SJCRH30 (cell line): Measurements from ENCODE around the gene PRSS27. TPM values are rescaled to one million over a fixed set of nuclear protein-coding genes. Genes with fewer than 3 reads are reported as not detected.

Experiments used
- DNase-seq, 2 experiments: peaks; one replicate each; pipeline ENCODE4 v3.0.0-alpha.2; 2015 to 2020
- H3K27ac ChIP-seq: fragments of 250-450 bp; sonication (Bioruptor Pico); 2 replicates; pipeline ENCODE4 v1.5.1; 2020; ENCODE audit warnings: mild to moderate bottlenecking, moderate library complexity
- H3K27me3 ChIP-seq: fragments of 250-450 bp; sonication (Bioruptor Pico); 2 replicates; pipeline ENCODE4 v1.5.1; 2020; ENCODE audit warnings: mild to moderate bottlenecking, moderate library complexity
- H3K36me3 ChIP-seq: fragments of 250-450 bp; sonication (Bioruptor Pico); 2 replicates; pipeline ENCODE4 v1.5.1; 2020; ENCODE audit warnings: mild to moderate bottlenecking, moderate library complexity
- H3K4me1 ChIP-seq: fragments of 250-450 bp; sonication (Bioruptor Pico); 2 replicates; pipeline ENCODE4 v1.5.1; 2020; ENCODE audit warnings: mild to moderate bottlenecking, moderate library complexity
- H3K4me3 ChIP-seq: fragments of 250-450 bp; sonication (Bioruptor Pico); 2 replicates; pipeline ENCODE4 v1.5.1; 2020; ENCODE audit warnings: mild to moderate bottlenecking, moderate library complexity
- H3K9me3 ChIP-seq: fragments of 250-450 bp; sonication (Bioruptor Pico); replicated peaks from 2 replicates; pipeline ENCODE4 v1.5.1; 2020; ENCODE audit warnings: mild to moderate bottlenecking, moderate library complexity
- total RNA-seq: library from RNA; depleted of rRNA; stranded (reverse); fragments of >200 nt; shearing (Covaris generic); gene quantifications from 2 replicates; pipeline ENCODE4 v1.2.3, GENCODE V29; 2014; rRNA removed

The PRSS27 gene
- 0.33 and 0.40 TPM in 2 replicates for total RNA-seq

DNA sequence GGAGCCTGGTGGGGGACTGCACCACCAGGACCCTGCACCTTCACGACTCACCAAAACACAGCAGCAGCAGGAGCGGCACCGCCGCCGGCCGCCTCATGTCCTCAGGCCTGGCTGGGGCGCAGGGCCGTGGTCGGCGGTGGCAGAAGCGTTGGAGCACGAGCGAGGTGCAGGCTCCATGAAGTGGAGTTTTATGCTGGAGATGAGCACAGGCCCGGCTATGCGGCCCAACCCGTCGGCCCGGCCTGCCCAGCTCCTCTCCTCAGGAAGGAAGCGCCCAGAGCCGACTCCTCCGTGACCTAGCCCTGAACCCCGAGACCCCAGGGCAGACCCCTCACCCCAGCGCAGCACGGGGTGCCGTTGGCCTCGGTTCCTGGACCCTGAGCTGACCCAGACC lies at the start of gene PRSS27:
TSS of gene PRSS27 (minus strand) at position 161 of the 394 bp plus-strand sequence. CDS start at position 97, 64 bp downstream.
- H3K4me3 ChIP-seq, result peak within 1 kb of the TSS; percentile 65
- peak within 1 kb of the TSS; percentile 49; the same call in 1 of the 2 replicates for H3K27ac ChIP-seq
- no peak for DNase-seq
- no peaks in the 10 kb centered on the region for H3K9me3 ChIP-seq
- H3K36me3 ChIP-seq, result no peaks in the 10 kb centered on the region
- no peaks in the 10 kb centered on the region; the same call in 1 of the 2 replicates for H3K27me3 ChIP-seq
- peaks cover 7% of the 10 kb centered on the region; the same call in 1 of the 2 replicates for H3K4me1 ChIP-seq

DNA sequence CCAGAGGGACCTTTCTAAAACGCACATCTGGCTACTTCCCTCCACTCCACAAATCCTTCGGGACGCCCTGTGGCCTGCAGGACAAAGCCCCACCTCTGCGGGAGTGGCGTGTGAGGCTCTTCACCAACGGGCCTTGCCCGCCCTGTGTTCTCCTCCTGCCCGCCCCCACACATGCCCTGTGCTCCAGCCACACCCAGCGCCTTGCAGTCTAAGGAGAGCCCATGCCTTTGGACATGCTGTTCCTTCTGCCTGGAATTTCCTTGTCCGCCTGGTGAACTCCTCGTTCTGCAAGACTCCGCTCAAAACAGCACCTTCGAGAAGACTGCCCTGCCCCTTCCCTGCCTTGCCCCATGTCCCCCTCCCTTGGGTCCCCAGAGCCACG lies 49.6 kb upstream of the PRSS27 start:
- Histone ChIP-seq H3K9me3 (no peaks in the 10 kb centered on the region), H3K4me3 (no peak overlapping the region), H3K27me3 (no peaks in the 10 kb centered on the region), H3K4me1 (peaks cover 6% of the 10 kb centered on the region; the same call in 1 of the 2 replicates), H3K36me3 (peaks cover 84% of the 10 kb centered on the region), H3K27ac (no peak overlapping the region)
- DNase-seq, result no peak

DNA sequence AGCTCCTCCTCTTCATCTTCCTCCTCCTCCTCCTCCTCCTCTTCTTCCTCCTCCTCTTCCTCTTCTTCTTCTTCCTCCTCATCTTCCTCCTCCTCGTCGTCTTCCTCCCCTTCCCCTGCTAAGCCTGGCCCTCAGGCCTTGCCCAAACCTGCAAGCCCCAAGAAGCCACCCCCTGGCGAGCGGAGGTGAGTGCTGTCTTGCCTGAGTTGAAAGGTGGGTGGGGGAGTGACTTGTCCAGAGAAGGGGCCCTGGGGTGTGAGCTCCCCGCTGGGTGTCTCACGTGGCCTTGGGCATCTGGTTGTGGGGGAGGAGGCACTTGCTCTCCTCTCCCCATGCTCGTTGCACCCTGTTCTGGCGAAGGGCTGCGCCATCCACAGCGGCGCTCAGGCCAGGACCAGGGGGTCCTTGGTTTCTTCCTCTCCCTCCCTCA lies 49.1 kb upstream of the PRSS27 start:
- Histone ChIP-seq H3K4me3 (no peak overlapping the region), H3K4me1 (peaks cover 3% of the 10 kb centered on the region; the same call in 1 of the 2 replicates), H3K27me3 (no peaks in the 10 kb centered on the region), H3K27ac (no peak overlapping the region), H3K9me3 (no peaks in the 10 kb centered on the region), H3K36me3 (peaks cover 87% of the 10 kb centered on the region)
- DNase-seq, result no peak

DNA sequence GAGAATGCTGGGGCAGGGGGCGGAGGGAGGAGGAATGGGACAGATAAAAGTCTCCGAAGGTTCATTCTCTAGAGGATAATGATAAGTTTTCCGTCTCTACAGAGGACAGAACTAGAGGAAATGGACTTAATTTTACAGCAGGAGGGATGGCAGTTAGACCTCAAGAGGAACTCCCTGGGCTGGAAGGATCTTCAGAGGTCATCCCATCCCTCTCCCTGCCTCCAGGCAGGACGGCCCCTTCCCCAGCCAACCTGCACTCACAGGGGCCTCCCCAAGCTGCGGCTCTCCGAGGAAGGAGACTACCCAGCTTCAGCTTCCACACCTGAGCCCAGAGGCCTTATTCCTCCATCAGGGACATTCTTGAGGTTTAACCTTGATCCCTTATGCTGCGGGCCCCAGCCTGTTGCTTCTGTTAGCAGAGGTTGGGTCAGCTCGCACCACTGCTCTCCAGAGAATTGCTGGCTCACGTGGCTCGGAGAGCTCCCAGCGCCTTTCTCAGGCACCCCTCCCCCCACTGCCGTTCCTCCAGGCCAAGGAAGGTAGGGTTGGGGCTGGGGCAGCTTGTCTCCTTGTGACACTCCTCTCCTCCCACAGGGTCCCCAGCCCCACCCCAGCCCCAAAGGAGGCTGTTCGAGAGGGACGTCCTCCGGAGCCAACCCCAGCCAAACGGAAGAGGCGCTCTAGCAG lies 48.5 kb upstream of the PRSS27 start:
- DNase-seq, result no peak
- no peaks in the 10 kb centered on the region for H3K9me3 ChIP-seq
- no peak overlapping the region for H3K4me3 ChIP-seq
- H3K27ac ChIP-seq, result no peak overlapping the region
- peaks cover 89% of the 10 kb centered on the region for H3K36me3 ChIP-seq
- no peaks in the 10 kb centered on the region for H3K27me3 ChIP-seq
- no peaks in the 10 kb centered on the region for H3K4me1 ChIP-seq

DNA sequence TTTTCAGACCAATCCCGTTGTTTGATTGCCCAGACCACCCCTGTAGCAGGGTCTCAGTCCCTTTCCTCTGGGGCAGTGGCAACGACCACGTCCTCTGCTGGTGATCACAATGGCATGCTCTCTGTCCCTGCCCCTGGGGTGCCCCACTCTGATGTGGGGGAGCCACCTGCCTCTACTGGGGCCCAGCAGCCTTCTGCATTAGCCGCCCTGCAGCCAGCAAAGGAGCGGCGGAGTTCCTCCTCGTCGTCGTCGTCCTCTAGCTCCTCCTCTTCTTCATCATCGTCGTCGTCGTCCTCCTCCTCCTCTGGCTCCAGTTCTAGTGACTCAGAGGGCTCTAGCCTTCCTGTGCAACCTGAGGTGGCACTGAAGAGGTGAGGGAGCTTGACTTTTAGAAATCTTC lies 47.9 kb upstream of the PRSS27 start:
- Histone ChIP-seq H3K9me3 (no peaks in the 10 kb centered on the region), H3K27me3 (no peaks in the 10 kb centered on the region), H3K27ac (no peak overlapping the region), H3K4me3 (no peak overlapping the region), H3K4me1 (no peaks in the 10 kb centered on the region), H3K36me3 (peaks cover 91% of the 10 kb centered on the region)
- DNase-seq, result no peak

GRCh38 chr16:2767140-2767731 lies 47.2 kb upstream of the PRSS27 start:
- H3K27me3 ChIP-seq, result no peaks in the 10 kb centered on the region
- H3K4me3 ChIP-seq, result no peak overlapping the region
- DNase-seq, result no peak
- no peaks in the 10 kb centered on the region for H3K4me1 ChIP-seq
- H3K36me3 ChIP-seq, result peaks cover 98% of the 10 kb centered on the region
- no peak overlapping the region for H3K27ac ChIP-seq
- H3K9me3 ChIP-seq, result no peaks in the 10 kb centered on the region

DNA sequence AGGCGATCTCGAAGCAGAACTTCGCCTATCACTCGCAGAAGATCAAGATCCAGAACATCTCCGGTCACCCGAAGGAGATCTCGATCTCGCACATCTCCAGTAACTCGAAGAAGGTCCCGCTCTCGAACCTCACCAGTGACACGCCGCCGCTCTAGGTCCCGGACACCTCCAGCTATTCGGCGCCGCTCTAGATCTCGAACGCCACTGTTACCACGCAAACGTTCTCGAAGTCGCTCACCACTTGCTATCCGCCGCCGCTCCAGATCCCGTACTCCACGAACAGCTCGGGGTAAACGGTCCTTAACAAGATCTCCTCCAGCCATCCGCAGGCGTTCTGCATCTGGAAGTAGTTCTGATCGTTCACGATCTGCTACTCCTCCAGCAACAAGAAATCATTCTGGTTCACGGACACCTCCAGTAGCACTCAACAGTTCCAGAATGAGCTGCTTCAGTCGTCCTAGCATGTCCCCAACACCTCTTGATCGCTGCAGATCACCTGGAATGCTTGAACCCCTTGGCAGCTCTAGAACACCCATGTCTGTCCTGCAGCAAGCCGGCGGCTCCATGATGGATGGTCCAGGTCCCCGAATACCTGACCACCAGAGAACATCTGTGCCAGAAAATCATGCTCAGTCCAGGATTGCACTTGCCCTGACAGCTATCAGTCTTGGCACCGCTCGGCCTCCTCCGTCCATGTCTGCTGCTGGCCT lies 46.6 kb upstream of the PRSS27 start:
- Histone ChIP-seq H3K4me3 (no peak overlapping the region), H3K36me3 (peaks cover 98% of the 10 kb centered on the region), H3K9me3 (no peaks in the 10 kb centered on the region), H3K27ac (no peak overlapping the region), H3K4me1 (no peaks in the 10 kb centered on the region), H3K27me3 (no peaks in the 10 kb centered on the region)
- DNase-seq, result no peak

DNA sequence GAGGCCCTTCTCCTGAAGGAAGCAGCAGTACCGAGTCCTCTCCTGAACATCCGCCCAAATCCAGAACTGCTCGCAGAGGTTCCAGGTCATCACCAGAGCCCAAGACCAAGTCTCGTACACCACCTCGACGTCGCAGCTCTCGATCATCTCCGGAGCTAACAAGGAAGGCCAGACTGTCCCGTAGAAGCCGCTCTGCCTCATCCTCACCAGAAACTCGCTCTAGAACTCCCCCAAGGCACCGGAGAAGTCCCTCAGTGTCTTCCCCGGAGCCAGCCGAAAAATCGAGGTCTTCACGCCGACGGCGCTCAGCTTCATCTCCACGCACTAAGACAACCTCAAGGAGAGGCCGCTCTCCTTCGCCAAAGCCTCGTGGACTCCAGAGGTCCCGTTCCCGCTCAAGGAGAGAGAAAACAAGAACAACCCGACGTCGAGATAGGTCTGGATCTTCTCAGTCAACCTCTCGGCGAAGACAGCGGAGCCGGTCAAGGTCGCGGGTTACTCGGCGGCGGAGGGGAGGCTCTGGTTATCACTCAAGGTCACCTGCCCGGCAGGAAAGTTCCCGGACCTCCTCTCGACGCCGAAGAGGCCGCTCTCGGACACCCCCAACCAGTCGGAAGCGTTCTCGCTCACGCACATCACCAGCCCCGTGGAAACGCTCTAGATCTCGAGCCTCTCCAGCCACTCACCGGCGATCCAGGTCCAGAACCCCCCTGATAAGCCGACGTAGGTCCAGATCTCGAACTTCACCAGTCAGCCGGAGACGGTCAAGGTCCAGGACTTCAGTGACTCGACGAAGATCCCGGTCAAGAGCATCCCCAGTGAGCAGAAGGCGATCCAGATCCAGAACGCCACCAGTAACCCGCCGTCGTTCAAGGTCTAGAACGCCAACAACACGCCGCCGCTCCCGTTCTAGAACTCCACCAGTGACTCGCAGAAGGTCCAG lies 45.7 kb upstream of the PRSS27 start:
- H3K27ac ChIP-seq, result no peak overlapping the region
- no peaks in the 10 kb centered on the region for H3K9me3 ChIP-seq
- no peaks in the 10 kb centered on the region for H3K27me3 ChIP-seq
- H3K4me1 ChIP-seq, result no peaks in the 10 kb centered on the region
- DNase-seq, result no peak
- peaks cover 100% of the 10 kb centered on the region for H3K36me3 ChIP-seq
- H3K4me3 ChIP-seq, result no peak overlapping the region

DNA sequence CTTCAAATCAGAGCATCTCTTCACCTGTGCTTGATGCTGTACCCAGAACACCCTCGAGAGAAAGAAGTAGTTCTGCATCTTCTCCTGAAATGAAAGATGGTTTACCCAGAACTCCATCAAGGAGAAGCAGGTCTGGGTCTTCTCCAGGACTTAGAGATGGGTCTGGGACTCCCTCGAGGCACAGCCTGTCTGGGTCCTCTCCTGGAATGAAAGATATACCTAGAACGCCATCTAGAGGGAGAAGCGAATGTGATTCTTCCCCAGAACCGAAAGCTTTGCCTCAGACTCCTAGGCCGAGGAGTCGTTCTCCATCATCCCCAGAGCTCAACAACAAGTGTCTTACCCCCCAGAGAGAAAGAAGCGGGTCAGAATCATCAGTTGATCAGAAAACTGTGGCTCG lies 44.7 kb upstream of the PRSS27 start:
- no peak for DNase-seq
- Histone ChIP-seq H3K9me3 (no peaks in the 10 kb centered on the region), H3K4me3 (no peak overlapping the region), H3K4me1 (no peaks in the 10 kb centered on the region), H3K27ac (no peak overlapping the region), H3K27me3 (no peaks in the 10 kb centered on the region), H3K36me3 (peaks cover 100% of the 10 kb centered on the region)

DNA sequence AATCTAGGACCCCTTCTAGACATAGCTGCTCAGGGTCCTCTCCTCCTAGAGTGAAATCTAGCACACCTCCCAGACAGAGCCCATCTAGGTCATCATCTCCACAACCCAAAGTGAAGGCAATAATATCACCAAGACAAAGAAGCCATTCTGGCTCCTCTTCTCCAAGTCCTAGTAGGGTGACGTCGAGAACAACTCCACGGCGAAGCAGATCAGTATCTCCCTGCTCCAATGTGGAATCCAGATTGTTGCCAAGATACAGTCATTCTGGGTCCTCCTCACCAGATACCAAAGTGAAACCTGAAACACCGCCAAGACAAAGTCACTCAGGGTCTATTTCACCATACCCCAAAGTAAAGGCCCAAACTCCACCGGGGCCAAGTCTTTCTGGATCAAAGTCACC lies 43.1 kb upstream of the PRSS27 start:
- H3K9me3 ChIP-seq, result no peaks in the 10 kb centered on the region
- DNase-seq, result no peak

DNA sequence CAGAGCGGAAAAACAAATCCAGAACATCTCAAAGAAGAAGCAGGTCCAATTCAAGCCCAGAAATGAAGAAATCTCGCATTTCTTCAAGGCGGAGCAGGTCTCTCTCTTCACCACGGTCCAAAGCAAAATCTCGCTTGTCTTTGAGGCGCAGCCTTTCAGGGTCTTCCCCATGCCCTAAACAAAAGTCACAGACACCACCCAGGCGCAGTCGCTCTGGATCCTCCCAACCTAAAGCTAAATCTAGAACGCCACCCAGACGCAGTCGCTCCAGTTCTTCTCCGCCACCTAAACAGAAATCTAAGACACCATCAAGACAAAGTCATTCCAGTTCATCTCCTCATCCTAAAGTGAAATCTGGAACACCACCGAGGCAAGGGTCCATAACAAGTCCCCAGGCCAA lies 42.7 kb upstream of the PRSS27 start:
- H3K4me1 ChIP-seq, result no peaks in the 10 kb centered on the region
- no peaks in the 10 kb centered on the region for H3K27me3 ChIP-seq
- no peaks in the 10 kb centered on the region for H3K9me3 ChIP-seq
- peaks cover 100% of the 10 kb centered on the region for H3K36me3 ChIP-seq
- H3K27ac ChIP-seq, result no peak overlapping the region
- no peak overlapping the region for H3K4me3 ChIP-seq
- no peak for DNase-seq

More for the DNA sequence above, 43.1 kb upstream of the PRSS27 start:
- Histone ChIP-seq H3K27me3 (no peaks in the 10 kb centered on the region), H3K36me3 (peaks cover 100% of the 10 kb centered on the region), H3K4me1 (no peaks in the 10 kb centered on the region), H3K27ac (no peak overlapping the region), H3K4me3 (no peak overlapping the region)

DNA sequence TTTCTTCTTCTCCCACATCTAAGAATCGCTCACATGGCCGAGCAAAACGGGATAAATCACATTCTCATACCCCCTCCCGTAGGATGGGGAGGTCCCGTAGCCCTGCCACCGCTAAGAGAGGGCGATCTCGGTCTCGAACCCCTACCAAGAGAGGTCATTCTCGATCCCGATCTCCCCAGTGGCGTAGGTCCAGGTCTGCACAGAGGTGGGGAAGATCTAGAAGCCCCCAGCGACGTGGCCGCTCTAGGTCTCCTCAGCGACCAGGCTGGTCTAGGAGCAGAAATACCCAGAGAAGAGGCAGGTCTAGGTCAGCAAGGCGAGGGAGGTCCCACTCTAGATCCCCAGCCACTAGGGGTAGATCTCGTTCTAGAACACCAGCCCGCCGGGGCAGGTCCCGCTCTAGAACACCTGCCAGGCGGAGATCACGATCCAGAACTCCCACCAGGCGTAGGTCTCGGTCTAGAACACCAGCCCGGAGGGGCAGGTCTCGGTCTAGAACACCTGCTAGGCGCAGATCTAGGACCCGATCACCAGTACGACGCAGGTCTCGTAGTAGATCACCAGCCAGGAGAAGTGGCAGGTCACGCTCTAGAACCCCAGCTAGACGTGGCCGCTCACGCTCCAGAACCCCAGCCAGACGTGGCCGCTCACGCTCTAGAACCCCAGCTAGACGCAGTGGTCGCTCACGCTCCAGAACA lies 42.0 kb upstream of the PRSS27 start:
- Histone ChIP-seq H3K9me3 (no peaks in the 10 kb centered on the region), H3K36me3 (peaks cover 100% of the 10 kb centered on the region), H3K4me3 (no peak overlapping the region), H3K27me3 (no peaks in the 10 kb centered on the region), H3K27ac (no peak overlapping the region), H3K4me1 (no peaks in the 10 kb centered on the region)
- no peak for DNase-seq

DNA sequence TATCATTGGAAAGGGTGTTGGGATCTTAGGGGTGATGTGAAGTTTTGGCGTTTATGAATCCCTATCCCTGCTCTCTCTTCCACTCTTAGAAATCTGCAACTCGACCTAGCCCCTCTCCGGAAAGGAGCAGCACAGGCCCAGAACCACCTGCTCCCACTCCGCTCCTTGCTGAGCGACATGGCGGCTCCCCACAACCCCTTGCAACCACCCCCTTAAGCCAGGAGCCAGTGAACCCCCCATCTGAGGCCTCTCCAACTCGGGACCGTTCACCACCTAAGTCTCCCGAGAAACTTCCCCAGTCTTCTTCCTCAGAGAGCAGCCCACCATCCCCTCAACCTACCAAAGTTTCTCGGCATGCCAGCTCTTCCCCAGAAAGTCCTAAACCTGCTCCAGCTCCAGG lies 41.4 kb upstream of the PRSS27 start:
- no peak overlapping the region for H3K4me3 ChIP-seq
- H3K9me3 ChIP-seq, result no peaks in the 10 kb centered on the region
- no peak for DNase-seq
- H3K27me3 ChIP-seq, result no peaks in the 10 kb centered on the region
- peaks cover 100% of the 10 kb centered on the region for H3K36me3 ChIP-seq
- no peak overlapping the region for H3K27ac ChIP-seq
- no peaks in the 10 kb centered on the region for H3K4me1 ChIP-seq

DNA sequence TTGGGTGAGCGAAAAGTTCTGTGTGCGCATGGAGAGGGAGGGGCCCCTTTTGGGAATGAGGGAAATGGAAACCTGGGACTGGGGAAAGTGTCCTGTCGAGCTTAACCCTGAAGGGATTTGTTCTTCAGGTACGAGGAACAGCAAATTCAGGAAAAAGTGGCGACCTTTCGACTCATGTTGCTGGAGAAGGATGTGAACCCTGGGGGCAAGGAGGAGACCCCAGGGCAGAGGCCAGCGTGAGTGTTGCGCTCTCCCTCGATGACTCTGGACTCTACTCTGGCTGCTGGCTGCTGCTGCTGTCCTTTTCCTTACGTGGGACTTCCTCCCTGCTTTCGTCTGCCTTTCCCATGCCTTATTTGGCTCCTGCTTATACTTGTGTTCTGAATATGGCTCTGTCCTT lies 37.3 kb upstream of the PRSS27 start:
- Histone ChIP-seq H3K27ac (no peak overlapping the region), H3K4me1 (peaks cover 6% of the 10 kb centered on the region; the same call in 1 of the 2 replicates), H3K9me3 (no peaks in the 10 kb centered on the region), H3K36me3 (peaks cover 83% of the 10 kb centered on the region), H3K27me3 (no peaks in the 10 kb centered on the region), H3K4me3 (no peak overlapping the region)
- no peak for DNase-seq
